RPMI7951 (cell line): ENCODE measurements around the gene BCAN. TPM values are rescaled to one million over a fixed set of nuclear protein-coding genes. Genes with fewer than 3 reads are reported as not detected.

ENCODE experiments used
- DNase-seq: peaks from one replicate; pipeline ENCODE4 v3.0.0-alpha.2; 2012; ENCODE audit warnings: low read depth
- total RNA-seq: library from RNA; depleted of rRNA; stranded (reverse); fragments of >200 nt; shearing (Covaris generic); gene quantifications from 2 replicates; pipeline ENCODE4 v1.2.3, GENCODE V29; 2014

BCAN gene
- total RNA-seq, 1 experiment from 2014 or later: 0.12 TPM

DNA sequence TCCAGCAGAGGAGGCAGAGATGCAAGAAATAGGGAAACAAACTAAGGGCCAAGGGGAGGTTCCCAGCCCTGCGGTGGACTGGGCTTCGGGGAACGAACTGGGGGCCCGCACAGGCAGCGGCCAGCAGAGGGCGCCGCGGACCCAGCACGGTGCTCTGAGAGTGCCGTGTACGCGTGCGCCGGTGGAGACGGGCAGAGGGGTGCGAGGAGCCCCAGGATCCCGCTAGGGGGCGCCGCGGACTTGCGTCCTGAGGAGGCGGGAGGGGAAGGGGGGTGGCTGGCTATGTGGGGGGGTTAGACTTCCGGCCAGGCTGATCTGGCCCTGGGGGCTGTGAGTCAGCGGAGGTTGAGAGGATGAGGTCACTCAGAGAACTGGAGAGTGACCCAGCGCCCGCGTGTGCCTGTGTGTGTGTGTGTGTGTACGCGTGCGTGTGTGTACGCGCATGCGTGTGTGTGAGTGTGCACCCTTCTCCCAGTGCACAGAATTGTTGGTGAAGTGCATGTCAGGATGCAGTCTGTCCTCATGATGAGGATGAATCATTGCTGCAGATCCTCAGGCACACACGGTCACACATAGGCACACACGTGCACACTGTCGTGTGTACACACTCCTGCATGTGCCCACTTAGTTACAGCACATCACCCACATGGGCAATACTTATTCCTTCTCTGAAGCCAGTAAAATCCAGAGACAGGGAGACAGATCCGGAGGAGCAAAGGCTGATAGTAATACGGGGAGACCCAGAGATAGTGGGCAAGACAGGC, 18.3 kb downstream of the BCAN start:
- DNase-seq: peak; percentile 96

DNA sequence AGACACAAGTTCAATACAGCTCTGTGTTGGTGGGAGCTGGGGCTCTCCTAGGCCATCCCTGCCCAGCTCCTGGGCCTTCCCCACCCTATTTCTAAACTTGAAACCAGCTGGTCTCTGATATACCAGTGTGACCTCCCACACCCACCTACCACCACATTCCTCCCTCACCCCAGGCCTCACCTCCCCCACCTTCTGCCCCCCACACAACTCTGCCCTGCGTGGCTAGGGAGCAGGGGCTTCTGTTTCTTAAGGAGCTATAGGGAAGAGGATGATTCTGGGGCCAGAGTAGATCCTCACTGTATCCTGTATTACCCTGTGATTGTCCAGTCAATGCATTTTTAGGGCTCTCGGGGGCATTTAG, 18.8 kb downstream of the BCAN start:
- DNase-seq: no peak

DNA sequence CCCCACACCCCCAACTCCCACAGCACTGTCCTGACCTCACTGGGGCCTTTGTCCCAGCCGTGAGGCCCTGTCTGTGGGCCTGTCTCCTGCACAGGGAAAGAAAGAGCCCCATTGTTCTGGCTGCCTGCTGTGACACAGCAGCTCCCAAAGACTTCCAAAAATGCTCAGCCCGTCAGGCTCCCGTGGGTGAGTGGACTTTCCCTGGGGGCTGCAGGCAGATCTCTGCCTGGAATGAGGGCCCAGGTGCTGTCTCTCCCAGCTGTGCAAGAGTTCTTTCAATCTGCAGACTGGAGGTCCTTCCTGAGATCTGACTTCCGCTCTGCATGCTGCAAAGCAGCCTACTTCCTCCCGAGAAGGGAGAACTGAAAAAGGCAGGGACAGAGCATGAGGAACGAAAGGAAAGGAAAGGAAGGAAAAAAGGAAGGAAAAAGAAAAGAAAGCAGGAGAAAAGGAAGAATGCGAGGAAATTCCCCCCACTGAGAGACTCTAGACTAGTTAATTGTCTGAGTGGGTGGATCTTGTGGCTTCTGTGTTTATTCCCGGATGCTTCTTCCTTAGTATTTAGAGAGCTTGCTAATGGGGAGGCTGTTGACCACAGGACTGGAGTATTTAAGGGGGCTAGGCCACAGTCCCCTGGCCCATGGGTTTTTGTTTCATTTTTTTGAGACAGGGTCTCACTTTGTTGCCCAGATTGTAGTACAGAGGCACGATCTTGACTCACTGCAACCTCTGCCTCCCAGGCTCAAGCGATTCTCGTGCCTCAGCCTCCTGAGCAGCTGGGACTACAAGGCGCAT, 20.3 kb downstream of the BCAN start:
- peak; percentile 69 for DNase-seq

DNA sequence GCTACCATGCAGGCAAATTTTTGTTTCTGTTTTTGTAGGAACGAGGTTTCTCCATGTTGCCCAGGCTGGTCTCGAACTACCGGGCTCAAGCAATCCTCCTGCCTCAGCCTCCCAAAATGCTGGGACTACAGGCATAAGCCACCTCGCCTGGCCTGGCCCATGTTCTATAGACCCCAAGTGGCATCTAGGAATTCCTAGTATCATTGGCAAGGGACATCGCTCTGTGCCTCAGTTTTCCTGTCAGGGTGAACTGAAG, 20.8 kb downstream of the BCAN start:
- no peak for DNase-seq

DNA sequence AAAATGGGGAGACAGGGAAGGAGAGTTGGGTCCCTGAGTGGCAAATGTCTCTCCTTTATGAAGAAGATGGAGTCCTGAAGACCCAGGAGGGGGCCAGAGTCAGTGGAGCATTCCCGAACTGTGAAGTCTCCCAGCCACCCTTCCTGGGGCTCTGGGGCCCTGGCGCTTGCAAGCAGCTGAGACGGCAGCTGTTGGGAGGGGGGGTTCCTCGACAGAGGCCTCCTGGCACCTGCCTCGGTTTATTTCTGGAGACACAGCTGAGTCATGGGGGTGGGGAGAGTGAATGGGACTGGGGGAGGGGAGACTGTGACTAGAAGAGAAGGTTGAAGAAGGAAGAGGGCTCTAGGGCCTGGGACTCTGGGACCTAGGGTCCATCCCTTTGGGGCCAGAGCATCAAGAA, 21.3 kb downstream of the BCAN start:
- peak; percentile 65 for DNase-seq

DNA sequence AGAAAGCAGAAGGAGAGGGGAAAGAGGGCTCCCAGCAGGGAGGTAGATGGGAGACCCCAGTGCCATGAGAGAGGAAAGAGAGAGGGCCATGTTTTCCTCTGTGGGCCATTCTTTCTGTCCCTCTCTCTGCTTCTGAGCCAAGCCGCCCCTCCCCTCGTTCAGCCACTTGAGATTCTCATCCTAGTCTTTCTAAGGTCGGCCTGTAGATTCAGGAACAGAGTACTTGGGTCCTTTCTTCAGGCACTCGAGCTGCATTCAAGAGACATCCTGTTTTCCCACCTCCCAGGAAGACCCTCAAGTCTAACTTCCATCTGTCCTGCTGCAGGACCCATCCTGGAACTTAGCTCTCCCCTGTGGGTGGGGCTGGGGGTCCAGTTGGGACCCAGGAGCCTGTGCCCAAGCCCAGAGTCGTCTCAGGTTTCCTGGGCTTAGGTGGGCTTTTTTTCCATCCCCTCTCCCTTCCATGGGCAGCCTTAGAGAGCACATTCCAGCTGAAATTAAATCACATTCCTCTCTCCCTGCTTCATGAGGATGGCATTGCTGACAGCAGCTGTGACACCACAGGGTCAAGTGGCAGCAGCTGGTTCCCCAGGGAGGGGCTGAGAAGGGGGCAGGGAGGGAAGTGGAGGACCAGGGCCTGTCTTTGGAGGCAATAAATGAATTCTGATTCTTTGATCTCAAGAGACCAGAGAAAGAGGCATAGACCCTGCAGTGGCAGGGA, 22.3 kb downstream of the BCAN start:
- DNase-seq: peak; percentile 56

DNA sequence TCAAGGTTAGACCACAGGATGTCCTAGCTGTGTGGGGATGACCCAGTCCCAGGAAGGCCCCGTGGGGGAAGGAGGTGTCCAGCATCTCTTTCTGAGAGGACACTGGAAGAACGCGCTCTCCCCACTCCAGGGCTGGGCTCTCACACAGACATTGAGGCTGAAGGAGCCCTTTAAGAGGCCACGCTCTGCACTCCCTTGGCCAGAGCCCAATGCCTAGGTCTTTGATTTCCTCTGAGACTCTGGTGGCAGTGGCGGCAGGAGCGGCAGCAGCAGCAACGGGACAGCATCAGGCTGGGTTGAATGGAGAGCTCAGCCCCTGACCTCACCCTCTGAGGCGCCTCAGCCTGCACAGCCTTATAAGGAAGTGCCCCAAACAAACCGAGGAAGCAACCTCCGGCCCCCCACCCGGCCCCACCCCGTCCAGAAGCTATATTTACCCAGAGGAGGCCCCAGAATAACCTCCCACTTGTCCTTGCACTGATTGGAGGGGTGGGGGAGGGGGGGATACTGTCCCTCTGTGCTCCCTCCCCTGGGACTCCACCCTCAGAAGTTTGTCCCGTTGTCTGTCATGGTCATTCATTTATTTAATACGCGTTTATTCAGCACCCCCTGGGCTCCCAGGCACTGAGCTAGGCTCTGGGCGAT, 23.0 kb downstream of the BCAN start:
- peak; percentile 71 for DNase-seq

DNA sequence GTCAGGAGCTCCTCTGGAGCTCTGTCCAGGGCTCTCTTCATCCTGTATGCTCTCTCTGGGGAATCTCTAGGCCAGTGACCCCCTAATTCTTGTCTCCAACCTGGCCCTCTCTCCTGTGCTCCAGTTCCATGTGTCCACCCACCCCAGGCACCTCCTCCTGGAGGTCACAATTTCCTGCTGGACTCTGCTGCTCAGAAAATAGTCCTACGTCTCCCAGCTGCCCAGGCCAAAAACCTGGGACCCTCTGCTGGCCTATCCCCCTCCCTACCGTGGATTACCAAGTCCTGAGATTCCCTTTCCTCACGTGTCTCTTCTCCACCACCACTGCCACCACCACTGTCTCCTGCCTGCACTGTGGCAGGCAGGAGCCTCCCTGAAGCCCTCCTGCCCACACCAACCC, 23.6 kb downstream of the BCAN start:
- DNase-seq: no peak

DNA sequence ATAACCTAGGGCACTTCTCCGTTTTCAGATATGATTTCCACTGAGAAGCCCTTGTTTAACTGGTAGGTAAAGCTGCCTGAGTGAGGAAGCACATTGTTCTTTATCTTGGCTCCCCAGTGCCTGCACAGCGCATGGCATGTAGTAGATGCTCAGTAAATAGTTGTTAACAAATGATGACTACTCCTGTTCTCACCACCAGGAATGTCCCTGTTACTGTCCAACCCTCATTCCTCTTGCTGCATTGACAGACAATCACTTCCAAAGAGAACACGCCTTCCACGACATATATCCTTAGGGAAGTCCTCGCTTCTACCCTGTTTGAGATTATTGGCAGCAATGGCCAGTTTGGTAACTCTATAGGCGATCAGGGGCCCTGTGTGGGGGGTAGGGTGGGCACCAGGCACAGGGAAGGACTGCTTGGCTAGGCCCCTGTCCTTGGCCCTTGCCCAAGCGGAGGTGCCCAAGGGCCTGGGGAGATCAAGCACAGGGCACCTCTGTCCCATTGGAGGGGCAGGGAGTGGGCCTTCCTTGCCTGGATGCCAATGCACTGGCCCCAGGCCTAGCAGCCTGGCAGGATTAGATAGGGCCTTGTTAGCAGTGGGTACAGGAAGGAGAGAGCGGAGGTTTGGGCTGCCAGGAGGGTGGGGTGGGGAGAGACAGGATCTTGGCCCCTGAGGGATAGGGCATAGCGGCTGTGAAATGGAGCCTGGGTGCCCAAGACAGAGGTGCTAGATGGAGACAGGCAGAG, 25.1 kb downstream of the BCAN start:
- DNase-seq: no peak

DNA sequence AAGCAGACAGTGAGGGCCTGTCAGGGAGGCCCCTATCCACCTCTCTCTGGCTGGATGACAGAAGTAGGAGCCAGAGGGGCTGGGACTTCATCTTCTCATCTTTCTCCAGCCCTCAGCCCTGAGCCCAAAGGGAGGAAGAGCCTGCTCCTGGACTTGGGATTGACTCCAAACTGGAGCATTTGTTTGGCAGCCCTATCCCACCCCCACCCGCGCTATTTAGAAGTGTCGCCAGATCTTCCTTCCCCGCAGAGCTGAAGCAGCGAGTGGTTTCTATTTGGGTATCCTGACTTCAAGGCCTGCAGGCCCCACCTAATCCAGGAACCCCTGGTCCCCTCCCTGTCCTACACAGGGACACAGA, 25.7 kb downstream of the BCAN start:
- no peak for DNase-seq

DNA sequence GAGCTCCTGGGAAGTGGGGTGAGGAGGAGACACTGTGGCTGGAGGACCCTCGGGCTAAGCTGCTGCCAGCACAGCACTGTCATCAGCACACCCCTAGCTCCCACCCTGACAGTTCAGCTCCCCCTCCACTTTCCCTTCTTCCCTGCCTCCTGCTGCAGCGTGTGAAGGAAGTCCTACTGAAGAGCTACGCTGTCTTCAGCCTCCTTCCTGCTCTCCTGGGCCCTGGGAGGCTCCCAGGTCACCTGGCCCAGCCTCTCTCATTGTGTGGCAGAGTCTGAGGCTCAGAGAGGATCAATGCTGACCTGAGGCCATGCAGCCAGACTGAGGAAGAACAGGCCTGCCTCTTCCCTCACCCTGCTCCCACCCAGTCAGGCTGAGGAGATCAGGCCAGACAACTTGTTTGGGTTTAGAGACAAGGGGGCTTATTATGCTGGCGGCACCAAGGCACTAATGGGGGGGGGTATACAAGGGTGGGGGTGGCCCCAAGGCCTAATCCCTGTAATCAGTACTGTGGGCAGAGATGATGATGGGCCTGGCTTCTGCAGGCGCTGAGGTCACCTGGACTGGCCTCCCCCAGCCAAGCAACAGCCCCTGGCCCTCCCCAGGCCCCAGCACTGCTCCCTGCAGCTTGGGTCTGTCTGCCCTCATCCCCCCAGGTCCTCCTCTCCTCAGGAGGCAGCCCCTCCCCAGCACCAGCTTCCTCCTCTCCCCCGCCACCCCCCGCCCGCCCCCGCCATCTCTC, 26.2 kb downstream of the BCAN start:
- DNase-seq: no peak

DNA sequence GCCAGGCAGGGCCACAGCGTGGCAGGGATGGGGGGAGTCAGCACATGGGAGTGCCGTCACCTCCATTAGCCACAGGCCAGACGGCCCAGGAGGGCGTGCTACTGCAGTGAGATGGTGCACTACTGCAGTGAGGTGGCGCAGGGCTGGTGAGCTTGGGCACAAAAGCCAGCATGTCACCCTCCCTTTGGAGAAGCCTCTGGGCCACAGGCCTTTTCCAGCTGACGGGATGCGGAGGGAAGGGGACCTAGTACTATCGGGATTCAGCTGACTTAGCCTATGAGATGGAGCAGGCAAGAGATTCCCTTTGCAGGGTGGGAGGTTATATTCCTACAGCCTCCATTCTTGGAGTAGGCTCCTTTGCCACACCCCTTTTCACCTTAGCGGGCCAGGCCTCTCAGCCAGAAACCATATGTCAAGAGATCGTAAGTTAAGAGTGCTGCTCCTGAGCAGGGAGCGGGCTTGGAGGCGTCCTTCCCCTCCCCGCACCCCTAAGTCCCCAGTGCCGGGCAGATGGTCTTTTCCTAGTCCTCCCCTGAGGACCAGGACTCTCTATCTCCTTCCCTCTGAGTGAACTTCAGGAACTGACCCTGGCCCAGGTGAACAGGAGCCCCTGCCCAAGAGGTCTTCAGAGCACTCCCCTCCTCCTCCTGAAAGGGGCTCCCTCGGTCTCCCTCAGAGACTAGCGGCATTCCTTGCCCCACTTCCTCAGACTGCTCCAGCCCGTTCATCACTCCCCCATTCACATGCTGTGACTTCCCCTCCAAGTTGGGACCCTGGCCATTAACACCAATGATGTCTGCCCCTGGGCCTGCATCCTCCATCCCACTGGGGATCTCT, 27.1 kb downstream of the BCAN start:
- DNase-seq: no peak

DNA sequence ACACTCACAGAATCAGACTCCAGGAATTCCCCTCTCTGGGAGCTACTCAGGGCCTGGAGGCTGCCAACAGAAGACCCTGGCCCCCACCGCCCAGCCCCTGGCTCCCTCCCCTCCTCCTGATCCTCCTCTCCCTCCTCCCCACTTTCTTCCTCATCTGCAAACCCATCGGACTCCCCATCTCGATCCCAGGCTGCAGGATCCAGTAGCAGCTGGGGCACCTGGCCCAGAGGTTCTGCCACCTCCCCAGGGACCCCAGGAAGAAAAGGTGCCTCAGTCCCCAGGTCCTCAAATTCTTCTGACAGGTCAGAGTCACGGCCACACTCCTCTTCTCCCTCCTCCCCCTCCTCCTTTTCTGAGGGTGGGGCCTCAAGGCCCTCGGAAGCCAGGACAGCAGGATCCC, 27.9 kb downstream of the BCAN start:
- no peak for DNase-seq

DNA sequence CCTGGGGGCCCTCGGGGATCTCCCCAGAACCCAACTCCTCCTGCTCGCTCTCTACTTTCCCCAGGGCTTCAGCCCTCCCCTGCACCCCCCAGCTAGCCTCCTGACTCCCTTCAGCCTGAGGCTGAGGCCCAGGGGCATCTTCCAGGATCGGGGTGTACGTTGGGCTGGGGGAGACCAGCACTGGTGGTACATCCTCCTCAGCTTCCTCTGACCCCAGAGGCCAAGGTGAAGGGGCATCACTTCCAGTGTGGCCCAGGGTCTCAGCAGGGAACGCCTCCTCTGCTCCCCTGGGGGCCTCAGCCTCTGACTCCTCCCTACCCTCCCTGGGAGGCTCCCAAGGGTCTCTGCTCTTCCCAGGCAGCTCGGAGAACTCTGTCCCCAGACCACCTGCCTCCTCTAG, 28.4 kb downstream of the BCAN start:
- no peak for DNase-seq

DNA sequence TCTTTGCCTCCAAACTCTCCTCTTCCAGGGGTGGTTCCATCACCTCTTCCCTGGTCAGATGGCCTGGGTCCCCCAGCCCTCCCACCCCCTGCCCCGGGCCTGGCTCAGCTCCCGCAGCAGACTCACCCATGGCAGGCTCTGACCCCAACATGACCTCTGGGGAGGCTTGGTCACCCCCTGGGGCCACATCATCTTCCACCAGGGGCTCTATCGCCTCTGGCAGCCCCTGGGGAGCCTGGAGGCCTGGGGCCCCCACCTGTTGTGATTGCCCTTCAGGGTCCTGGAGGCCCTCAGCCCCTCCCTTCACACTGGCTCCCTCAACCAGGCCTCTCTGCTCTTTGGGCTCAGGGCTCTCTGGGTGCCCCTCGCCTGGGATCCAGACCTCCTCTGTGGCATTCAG, 28.9 kb downstream of the BCAN start:
- DNase-seq: no peak

DNA sequence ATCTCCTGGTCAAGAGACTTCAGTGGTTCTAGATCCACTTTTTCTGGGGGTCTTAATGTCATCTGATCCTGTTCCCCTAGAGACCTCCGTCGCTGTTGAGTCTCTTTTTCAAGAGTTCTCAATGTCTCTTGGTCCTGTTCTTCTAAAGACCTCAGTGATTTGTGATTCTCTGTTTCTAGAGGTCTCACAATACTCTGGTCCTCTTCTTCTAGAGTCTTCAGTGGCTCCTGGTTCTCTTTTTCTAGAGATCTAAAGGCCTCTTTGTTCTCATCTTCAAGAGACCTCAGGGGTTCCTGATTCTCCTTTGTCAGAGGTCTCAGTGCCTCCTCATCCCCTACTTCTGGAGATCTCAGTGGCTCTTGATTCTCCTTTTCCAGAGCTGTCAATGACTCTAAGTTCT, 29.9 kb downstream of the BCAN start:
- DNase-seq: no peak

DNA sequence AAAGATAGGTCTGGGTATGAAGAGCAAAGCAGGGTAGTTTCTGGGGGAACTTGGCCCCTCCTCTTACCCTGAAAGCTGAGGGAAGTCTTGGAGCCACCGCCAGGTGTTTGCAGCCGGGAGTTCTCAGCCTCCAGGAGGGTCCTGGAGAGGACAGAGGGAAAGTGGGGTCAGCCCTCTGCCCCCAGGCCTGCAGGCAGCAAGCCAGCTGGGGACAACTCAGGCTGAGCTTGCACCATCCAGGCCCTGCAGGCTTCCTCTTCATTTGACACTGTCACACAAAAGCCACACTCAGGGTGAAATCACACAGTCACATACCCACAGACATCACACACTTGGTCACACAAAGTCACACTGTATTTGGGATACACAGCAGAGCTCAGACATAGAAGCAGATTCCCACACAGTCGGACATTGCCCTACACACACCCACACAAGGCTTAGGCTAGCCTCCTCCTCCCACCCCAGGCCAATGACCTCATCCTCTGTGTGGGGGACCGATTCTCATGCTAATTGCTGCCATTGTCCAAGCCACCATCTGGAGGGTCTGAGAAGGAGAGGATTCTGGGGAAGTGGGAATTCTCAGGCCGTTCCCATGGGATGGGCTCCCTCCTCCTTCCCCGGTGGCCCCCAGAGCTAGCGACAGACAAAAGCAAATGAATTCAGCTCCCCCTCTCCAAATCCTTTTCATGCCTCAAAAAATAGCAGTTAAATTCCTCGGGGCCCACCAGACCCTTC, 31.6 kb downstream of the BCAN start:
- DNase-seq: peak; percentile 60

DNA sequence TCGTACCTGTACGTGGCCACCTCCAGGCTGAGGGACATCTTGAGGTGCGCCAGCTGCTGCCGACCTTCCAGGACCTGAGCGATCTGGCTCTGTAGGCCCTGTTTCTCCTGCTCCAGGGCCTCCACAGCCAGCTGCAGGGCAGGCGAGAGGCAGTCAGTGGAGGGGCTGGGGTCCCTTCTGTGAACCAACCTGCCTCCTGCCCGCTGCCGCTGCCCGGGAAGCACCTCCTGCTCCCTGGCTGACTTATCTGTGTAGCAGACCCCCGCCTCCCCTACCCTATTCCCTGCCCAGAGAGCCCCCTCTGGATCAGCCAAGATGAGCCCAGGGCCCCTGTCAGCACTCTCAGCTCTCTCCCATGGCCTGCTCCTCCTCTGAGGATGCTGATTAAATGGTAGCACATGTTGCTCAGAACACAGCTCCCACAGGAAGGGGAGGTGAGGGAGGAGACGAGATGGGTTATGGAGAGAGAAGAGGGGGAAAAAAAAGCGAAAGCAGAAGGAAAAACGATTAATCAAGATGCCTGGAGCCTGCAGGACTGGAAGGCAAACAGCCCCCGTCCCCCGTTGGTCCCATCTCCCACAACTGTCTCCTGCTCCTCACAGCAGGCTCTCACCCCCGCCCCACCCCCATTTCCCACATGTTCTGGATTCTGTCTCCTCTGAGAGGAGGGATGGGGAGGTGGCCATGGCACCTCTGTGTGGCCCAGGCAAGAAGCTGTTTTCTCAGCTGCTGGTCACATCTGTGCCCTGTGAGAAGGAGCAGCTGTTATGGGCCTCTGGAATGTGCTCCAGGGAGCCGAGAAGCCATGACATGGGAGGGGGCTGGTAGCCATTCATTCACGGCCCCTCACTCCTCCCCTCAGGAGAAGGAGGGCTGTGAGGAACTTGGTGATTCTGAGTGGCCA, 33.5 kb downstream of the BCAN start:
- peak; percentile 42 for DNase-seq
